ENCODE data around the gene CEBPA.

CEBPA gene

GRCh38 chr19:33302175-33302973 is at the start of gene CEBPA:
CEBPA (minus strand) TSS chr19:33302534; CDS start chr19:33302414, 120 bp downstream.
- peak; percentile 92 for DNase-seq (ENCODE audit: low spot score)

- DNase-seq (ENCODE audit: low spot score) = peak; percentile 33
Measured at GRCh38 chr19:33350538-33351309, 48.4 kb upstream of the CEBPA start.

DNA sequence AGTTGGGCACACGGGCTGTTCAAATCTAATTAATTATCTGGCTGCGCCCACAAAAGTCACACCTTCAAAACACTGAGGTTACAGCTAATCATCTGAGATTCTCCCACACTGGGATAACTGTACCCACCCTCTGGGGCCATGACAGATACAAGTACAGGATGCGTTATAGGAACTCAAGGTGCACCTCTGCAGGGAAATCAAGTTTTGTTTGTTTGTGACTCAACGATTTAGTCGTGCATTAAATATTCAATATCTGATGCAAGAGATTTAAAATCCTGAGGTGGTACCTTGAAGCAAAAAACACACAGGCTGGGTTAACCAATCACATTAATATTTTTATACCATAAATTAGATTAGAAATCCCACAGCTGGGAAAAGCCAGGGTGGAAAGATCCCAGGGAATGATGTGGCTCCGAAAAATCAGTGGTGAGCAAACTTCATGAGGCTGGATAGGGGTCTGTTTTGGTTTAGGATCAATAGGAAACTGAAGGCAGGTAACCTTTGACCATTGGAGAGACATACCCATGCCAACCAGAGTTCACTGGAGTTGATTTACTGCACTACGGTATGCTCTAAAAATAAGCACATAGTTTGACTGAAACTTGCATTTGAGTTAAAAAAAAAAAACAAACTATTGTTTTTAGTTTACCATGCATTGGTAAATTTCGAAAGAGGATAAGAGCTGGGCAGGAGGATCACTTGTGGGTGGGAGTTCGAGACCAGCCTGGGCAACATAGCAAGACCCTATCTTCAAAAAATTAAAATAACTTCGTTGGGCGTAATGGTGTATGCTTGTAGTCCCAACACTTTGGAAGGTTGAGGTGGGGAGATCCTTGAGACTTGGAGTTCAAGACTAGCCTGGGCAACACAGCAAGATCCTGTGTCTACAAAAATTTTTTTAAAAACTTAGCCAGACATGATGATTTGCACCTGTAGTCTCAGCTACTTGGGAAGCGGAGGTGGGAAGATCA is 47.3 kb upstream of the CEBPA start:
- DNase-seq (ENCODE audit: low spot score) = no peak

DNA sequence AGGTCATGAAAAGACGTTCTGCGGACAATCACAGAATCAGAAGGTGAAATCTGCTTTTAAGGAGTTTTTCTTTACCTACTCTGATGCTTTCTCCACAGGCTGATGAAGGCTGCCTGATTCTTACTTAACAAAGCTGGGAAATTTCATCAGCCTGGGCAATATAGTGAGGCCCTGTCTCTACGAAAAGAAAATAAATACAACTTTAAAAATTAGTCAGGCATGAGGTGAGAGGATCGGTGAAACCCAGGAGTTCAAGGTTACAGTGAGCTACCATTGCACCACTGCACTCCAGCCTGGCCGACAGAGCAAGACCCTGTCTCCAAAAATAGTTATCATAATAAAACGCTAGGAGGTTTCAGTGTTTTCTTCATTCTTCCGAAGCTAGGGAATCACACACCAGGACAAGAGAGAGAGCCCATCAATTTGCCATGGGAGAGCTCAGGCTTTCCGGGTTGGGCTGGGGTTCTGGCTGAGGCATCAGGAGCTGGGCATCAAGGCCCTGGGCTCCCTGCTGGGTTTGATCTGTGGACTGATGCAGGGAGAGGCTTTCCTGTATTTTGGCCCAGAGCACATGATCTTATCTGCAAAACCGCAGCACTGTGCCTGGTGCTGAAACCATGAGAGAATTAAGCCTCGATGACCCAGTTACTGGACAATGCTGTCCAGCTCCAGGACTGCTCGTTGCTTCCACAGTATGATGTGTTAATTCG is 46.1 kb upstream of the CEBPA start:
- DNase-seq (ENCODE audit: low spot score) = no peak

DNA sequence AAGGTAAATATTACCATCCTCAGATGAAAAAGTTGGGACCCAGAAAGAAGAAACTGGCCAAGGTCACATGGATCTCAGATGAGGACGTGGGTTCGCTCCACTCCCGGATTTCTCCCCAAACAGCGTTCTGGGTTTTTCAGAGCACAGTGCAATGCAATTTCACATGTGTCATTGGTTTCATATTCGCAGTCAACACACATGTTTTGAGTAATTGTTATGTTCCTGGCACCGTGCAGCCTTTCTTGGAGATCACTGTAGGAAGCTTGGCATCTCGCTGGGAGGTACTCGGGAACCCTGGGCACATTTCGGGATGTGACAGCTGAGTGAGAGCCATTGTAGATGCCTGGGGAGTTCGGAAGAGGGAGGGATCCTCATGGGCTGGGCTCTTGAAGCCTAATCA is 45.0 kb upstream of the CEBPA start:
- no peak for DNase-seq (ENCODE audit: low spot score)

DNA sequence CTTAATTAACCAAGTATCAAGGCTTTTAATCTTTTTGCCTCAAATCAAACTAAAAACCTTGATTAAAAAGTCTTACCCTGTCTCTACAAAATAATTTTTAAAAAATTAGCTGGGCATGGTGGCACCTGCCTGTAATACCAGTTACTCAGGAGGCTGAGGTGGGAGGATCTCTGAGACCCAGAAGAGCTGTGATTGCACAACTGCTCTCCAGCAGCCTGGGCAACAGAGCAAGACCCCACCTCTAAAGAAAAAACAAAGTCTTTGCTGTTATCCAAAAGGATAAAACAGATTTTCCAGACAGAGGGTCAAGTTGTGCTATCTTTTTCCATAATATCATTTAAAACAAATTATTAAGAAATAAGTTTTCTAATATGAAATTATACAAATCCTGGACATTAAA is 44.3 kb upstream of the CEBPA start:
- no peak for DNase-seq (ENCODE audit: low spot score)

- DNase-seq (ENCODE audit: low spot score) = no peak
Measured at GRCh38 chr19:33345163-33345562, 42.8 kb upstream of the CEBPA start.

DNA sequence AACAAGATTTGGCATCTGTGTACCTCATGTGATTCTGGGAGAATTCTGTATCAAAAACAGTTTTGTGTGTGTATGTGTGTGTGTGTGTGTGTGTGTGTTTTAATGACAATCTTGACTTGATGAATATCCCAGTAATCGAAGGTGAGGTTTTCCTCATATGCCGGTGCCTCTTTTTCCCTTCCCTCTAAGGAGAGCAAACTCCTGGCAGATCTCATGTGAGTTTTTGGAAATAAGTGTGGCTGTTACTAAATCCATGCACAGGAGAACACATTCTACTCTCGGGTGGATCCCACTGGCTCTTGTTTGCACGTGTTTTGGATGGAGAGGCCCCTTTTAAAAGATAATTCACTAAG is 42.2 kb upstream of the CEBPA start:
- DNase-seq (ENCODE audit: low spot score) = no peak

GRCh38 chr19:33343859-33344572 is 41.7 kb upstream of the CEBPA start:
- no peak for DNase-seq (ENCODE audit: low spot score)

DNA sequence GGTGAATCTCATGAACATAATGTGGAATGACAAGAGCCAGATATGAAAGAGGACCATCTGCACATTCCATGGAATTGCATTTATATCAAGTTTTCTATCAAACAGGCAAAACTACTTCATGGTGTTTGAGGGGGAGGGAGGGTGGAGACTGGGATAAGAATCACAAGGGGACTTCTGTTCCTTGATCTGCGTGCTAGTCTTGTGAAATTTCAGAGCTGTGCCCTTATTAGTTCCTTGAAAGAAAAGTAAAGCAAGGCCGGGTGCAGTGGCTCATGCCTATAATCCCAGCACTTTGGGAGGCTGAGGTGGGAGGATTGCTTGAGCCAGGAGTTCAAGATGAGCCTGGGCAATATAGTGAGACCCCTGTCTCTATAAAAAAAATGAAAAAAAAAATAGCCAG is 41.0 kb upstream of the CEBPA start:
- DNase-seq (ENCODE audit: low spot score) = no peak

DNA sequence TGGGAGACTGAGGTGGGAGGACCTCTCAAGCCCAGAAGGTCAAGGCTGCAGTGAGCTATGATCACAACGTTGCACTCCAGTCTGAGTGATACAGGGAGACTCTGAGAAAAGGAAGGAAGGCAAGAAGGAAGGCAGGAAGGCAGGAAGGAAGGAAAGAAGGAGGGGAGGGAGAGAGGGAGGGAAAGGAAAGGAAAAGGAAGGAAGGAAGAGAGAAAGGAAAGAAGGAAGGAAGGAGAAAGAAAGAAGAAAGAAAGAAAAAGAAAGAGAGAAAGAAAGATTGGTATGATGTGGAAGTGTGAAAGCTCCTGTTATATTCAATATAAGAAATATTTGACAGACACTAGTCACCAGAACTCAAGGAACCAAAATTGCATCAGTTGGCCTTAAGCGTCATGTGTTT is 38.7 kb upstream of the CEBPA start:
- DNase-seq (ENCODE audit: low spot score) = no peak

DNA sequence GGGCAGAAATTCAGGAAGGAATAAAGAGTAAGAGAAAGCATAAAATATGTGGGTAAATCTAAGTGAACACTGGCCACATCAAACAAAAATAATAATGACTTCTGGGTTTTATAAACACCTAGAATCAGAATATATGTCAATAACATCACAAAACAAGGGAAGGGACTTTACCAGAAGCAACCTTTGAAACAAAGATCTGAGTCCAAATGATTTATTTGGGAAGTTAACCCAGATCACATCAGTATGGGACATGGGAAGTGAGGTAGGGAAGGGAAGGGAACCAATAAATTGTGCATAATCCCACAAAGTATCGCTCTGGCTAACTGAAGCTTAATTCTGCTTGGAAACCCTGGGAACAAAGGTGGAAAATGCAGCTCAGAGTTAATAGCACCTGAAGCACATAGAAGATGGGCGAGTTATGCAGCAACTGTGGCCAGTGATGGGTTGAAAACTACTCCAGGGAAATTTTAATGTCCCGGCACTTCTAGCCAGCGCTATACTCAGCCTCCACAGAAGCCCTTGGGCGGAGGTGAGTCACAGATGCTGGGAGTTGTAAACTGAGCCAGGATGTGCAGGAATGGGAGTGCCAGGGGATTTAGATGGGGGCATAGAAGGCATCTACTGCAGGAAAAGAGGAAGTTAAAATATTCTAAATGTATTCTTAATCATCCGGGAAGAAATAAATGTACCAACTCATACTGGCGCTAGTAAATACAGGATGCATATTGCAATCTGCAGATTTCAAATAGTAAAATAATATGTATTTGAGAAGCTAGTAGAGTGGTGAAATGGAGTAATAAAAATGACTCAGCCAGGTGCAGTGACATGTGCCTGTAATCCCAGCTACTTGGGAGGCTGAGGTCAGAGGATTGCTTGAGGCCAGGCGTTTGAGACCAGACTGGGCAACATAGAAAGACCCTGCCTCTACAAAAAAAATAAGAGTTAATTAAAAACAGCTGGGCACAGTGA is 37.0 kb upstream of the CEBPA start:
- DNase-seq (ENCODE audit: low spot score) = no peak

DNA sequence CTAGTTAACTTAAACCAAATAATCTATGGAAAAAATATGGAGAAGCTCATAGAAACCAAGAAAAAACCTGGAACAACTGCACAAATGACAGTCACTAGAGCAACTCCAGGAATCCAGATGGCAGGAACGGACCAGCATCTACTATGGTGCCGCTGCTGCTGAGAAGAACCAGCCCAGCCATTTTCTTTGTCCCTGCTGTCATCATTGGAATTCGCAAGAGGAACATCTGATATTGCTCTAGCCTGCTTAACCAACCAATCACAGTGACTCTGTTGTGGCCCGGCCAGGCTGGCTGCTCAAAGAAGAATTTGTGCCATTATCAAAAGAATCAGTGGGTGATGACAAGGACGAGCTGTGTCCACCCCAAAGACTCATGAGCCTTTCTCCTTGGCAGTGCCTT is 33.1 kb upstream of the CEBPA start:
- no peak for DNase-seq (ENCODE audit: low spot score)

GRCh38 chr19:33334271-33334670 is 31.9 kb upstream of the CEBPA start:
- no peak for DNase-seq (ENCODE audit: low spot score)

GRCh38 chr19:33333642-33334041 is 31.3 kb upstream of the CEBPA start:
- DNase-seq (ENCODE audit: low spot score) = no peak

- no peak for DNase-seq (ENCODE audit: low spot score)
Measured at GRCh38 chr19:33333151-33333550, 30.8 kb upstream of the CEBPA start.

GRCh38 chr19:33332248-33332647 is 29.9 kb upstream of the CEBPA start:
- DNase-seq (ENCODE audit: low spot score) = no peak

DNA sequence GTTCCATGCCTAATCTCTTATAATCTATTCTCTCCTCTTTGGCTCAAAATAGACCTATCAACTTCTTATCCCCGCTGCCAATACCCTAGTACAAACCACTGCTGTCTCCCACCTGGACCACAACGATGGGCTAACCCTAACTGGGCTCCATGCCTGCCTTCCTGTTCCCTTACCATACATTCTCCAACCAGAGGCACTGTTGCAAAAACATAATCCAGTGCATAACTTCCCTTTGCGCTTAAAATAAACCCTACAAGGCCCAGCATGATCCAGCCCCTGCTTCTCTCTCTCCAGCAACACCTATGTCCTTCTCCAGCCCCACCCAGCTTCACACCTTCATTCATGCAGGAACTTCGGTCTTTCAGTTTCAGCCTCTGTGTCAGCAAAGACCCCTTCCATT is 27.4 kb upstream of the CEBPA start:
- no peak for DNase-seq (ENCODE audit: low spot score)

GRCh38 chr19:33329060-33329459 is 26.7 kb upstream of the CEBPA start:
- no peak for DNase-seq (ENCODE audit: low spot score)

- DNase-seq (ENCODE audit: low spot score) = no peak
Measured at GRCh38 chr19:33325920-33326319, 23.6 kb upstream of the CEBPA start.

Measured in AG08396 (cell line).